ENCODE data around the gene WDR44.

- TF ChIP-seq CTCF (conservative IDR thresholded peaks at IDR 0.05; ENCODE audit: low read depth, low read length) = no peak
- TF ChIP-seq EZH2 (IDR thresholded peaks at IDR 0.05; ENCODE audit: low read length, unreplicated experiment) = no peak
These were observed 128.7 kb downstream of the WDR44 start for GRCh38 chrX:118474586-118474985.

Data from PC-3 (cell line).